ENCODE measurements around the gene CER1. TPM values are rescaled to one million over a fixed set of nuclear protein-coding genes. Genes with fewer than 3 reads are reported as not detected.

CER1 gene
- total and polyA plus RNA-seq, 2 donors (not counting 3 experiments of a cell fraction or from before 2014, with no cell fraction given), result 0.06 TPM; not detected in 1

DNA sequence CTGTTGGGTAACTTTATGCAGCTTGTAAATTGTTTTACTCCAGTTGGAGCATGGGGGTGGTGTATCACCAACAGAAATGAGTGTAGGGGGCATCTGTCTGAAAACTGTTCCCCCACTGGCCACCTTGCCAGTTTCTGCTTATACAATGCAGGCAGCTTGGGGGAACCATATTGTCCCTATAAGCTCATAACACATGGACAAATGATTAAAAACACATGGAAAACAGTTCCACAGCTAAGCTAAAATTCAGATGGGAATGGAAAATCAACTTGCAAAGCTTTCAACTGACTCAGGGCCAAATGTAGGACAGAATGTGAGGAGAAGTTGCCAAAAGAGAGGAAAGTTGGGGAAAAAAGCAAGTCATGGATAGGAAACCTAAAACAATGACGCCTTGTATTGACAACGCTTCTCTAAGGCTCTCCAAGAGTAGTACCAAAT, 7.9 kb upstream of the CER1 start:
- Histone ChIP-seq H3K9me3 (replicated peaks; ENCODE audit: control insufficient read depth, insufficient read depth, low read length) (no peaks in the 10 kb centered on the region), H3K36me3 (ENCODE audit: control insufficient read depth in 2 of 2, extremely low read depth in 1 of 2, insufficient read depth in 2 of 2, low read length in 2 of 2) (no peaks in the 10 kb centered on the region), H3K9me1 (replicated peaks; ENCODE audit: control insufficient read depth, extremely low read depth, insufficient read depth, low read length) (no peaks in the 10 kb centered on the region), H3K4me2 (ENCODE audit: insufficient read depth, low read length) (no peak overlapping the region), H2AFZ (ENCODE audit: low read depth, low read length) (no peak overlapping the region), H3K27me3 (ENCODE audit: control insufficient read depth in 2 of 2, insufficient read depth in 2 of 2, low read length in 2 of 2) (no peaks in the 10 kb centered on the region), H3K4me3 (replicated peaks in 1 of 3; ENCODE audit: insufficient read depth in 1 of 3, low read depth in 1 of 3, low read length in 3 of 3) (no peak overlapping the region), H3K27ac (ENCODE audit: insufficient read depth, low read depth, low read length) (no peak overlapping the region), H3K79me2 (ENCODE audit: control insufficient read depth, insufficient read depth, low read length) (no peaks in the 10 kb centered on the region), H4K20me1 (replicated peaks; ENCODE audit: control insufficient read depth, extremely low read depth, insufficient read depth, low read length) (no peaks in the 10 kb centered on the region), H3K4me1 (ENCODE audit: control insufficient read depth, extremely low read depth, insufficient read depth, low read length) (no peaks in the 10 kb centered on the region), H3K9ac (replicated peaks; ENCODE audit: extremely low read depth, insufficient read depth, low read length) (no peak overlapping the region)
- TF ChIP-seq POLR2AphosphoS5 (IDR thresholded peaks at IDR 0.05; ENCODE audit: insufficient read depth, low read depth, low read length) (no peak), FOS (IDR thresholded peaks at IDR 0.05; ENCODE audit: borderline replicate concordance, insufficient read depth, low read length) (no peak), JUN (IDR thresholded peaks at IDR 0.05; ENCODE audit: borderline replicate concordance, insufficient read depth, insufficient read length, low read depth) (no peak), GATA2 (IDR thresholded peaks at IDR 0.05; ENCODE audit: insufficient read depth, insufficient read length, low read depth, low read length) (no peak), MYC (IDR thresholded peaks at IDR 0.05; ENCODE audit: low read depth, low read length) (no peak), EZH2 (IDR thresholded peaks at IDR 0.05; ENCODE audit: borderline replicate concordance, low read depth, low read length, severe bottlenecking) (no peak), POLR2A (IDR thresholded peaks at IDR 0.05; ENCODE audit: low read depth, low read length) (no peak)
- TF ChIP-seq, protein P1, sequence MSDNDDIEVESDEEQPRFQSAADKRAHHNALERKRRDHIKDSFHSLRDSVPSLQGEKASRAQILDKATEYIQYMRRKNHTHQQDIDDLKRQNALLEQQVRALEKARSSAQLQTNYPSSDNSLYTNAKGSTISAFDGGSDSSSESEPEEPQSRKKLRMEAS (IDR thresholded peaks at IDR 0.05; ENCODE audit: insufficient read depth, insufficient read length), result no peak
- TF ChIP-seq, protein P2, sequence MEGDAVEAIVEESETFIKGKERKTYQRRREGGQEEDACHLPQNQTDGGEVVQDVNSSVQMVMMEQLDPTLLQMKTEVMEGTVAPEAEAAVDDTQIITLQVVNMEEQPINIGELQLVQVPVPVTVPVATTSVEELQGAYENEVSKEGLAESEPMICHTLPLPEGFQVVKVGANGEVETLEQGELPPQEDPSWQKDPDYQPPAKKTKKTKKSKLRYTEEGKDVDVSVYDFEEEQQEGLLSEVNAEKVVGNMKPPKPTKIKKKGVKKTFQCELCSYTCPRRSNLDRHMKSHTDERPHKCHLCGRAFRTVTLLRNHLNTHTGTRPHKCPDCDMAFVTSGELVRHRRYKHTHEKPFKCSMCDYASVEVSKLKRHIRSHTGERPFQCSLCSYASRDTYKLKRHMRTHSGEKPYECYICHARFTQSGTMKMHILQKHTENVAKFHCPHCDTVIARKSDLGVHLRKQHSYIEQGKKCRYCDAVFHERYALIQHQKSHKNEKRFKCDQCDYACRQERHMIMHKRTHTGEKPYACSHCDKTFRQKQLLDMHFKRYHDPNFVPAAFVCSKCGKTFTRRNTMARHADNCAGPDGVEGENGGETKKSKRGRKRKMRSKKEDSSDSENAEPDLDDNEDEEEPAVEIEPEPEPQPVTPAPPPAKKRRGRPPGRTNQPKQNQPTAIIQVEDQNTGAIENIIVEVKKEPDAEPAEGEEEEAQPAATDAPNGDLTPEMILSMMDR (IDR thresholded peaks at IDR 0.05; ENCODE audit: extremely low read depth in 1 of 2, insufficient read depth in 1 of 2, low read depth in 1 of 2, low read length in 2 of 2), result no peak
- intact Hi-C loops (cut with micrococcal nuclease) (no loop called here), dilution Hi-C loops (cut with MboI; ENCODE audit: extremely low pct_ligation_motif_present, low sequenced_read_pairs) (no loop called here)
- DNase-seq (ENCODE audit: low read depth, low spot score) (no peak), FAIRE-seq (no peak)
- ChIA-PET CTCF (interaction anchor here (1.5 kb wide), 1 partner anchor 38 kb away, joined by 4 read pairs; no protein-coding TSS in a partner anchor), POLR2A (no interaction called here)
- no TSS peak for BruUV-seq (replicated peaks)

Measured in endothelial cell of umbilical vein (primary cell).